Neuronal stem cell (in vitro differentiated cells): ENCODE results near the gene HDX. TPM values are rescaled to one million over a fixed set of nuclear protein-coding genes. Genes with fewer than 3 reads are reported as not detected.
"Not testable (repeated sequence)": the region's sequence is repeated elsewhere in the genome, so short reads cannot be mapped to it uniquely, and the experiment has no call there.

Experiments used
- DNase-seq: peaks from one replicate; pipeline ENCODE4 v3.0.0-alpha.2; 2013; ENCODE audit warnings: low spot score
- H2AFZ ChIP-seq: one replicate; pipeline ENCODE4 v1.6.1; 2013; ENCODE audit warnings: mild to moderate bottlenecking, low read length, inconsistent platforms
- H2AK5ac ChIP-seq: 2 replicates; pipeline ENCODE4 v1.6.1; 2013; ENCODE audit warnings: low read depth, mild to moderate bottlenecking, inconsistent platforms, low read length, moderate library complexity, mixed read lengths
- H2BK120ac ChIP-seq: 2 replicates; pipeline ENCODE4 v1.6.1; 2013; ENCODE audit warnings: low read depth, mild to moderate bottlenecking, inconsistent platforms, low read length, moderate library complexity, mixed read lengths
- H2BK12ac ChIP-seq: one replicate; pipeline ENCODE4 v1.6.1; 2013; ENCODE audit warnings: low read length, inconsistent platforms
- H2BK15ac ChIP-seq: 2 replicates; pipeline ENCODE4 v1.6.1; 2013; ENCODE audit warnings: mild to moderate bottlenecking, low read length, inconsistent platforms, mixed read lengths
- H2BK5ac ChIP-seq: one replicate; pipeline ENCODE4 v1.6.1; 2013; ENCODE audit warnings: inconsistent platforms, mild to moderate bottlenecking, low read length, moderate library complexity
- H3K14ac ChIP-seq: one replicate; pipeline ENCODE4 v1.6.1; 2013; ENCODE audit warnings: low read length, inconsistent platforms
- H3K18ac ChIP-seq: 2 replicates; pipeline ENCODE4 v1.6.1; 2013; ENCODE audit warnings: low read length, inconsistent platforms
- H3K23ac ChIP-seq: 2 replicates; pipeline ENCODE4 v1.6.1; 2013; ENCODE audit warnings: low read depth, mild to moderate bottlenecking, mixed read lengths, low read length, inconsistent platforms; ENCODE audit not compliant: poor library complexity
- H3K27ac ChIP-seq: replicated peaks from 3 replicates; pipeline ENCODE4 v1.5.1; 2013; ENCODE audit warnings: low read length, inconsistent platforms
- H3K27me3 ChIP-seq, 3 experiments: 2 replicates each; pipeline ENCODE4 v1.6.1; 2013; ENCODE audit warnings: low read length in 3 of 3, mild to moderate bottlenecking in 2 of 3, inconsistent platforms in 1 of 3, low read depth in 1 of 3, mixed read lengths in 1 of 3, moderate library complexity in 1 of 3; ENCODE audit not compliant: control insufficient read depth in 3 of 3, insufficient read depth in 3 of 3
- H3K36me3 ChIP-seq, 2 donors: replicated peaks in 1 of 2; 2 replicates each; pipeline ENCODE4 v1.6.1; 2013; ENCODE audit warnings: low read length in 2 of 2; ENCODE audit not compliant: control insufficient read depth in 2 of 2, insufficient read depth in 2 of 2
- H3K4ac ChIP-seq: 2 replicates; pipeline ENCODE4 v1.6.1; 2013; ENCODE audit warnings: inconsistent platforms, mild to moderate bottlenecking, low read length, moderate library complexity
- H3K4me1 ChIP-seq, 2 donors: 1 replicate in 1 of 2; 2 replicates in 1 of 2; pipeline ENCODE4 v1.6.1; 2013; ENCODE audit warnings: low read length in 2 of 2, low read depth in 1 of 2; ENCODE audit not compliant: control insufficient read depth in 2 of 2, insufficient read depth in 1 of 2
- H3K4me2 ChIP-seq: one replicate; pipeline ENCODE4 v1.6.1; 2013; ENCODE audit warnings: mild to moderate bottlenecking, low read length, inconsistent platforms; ENCODE audit not compliant: insufficient read depth, poor library complexity, severe bottlenecking
- H3K4me3 ChIP-seq, 2 donors: 2 replicates each; pipeline ENCODE4 v1.5.1; 2013; ENCODE audit warnings: low read length in 2 of 2, mild to moderate bottlenecking in 2 of 2, inconsistent platforms in 1 of 2, moderate library complexity in 1 of 2
- H3K79me1 ChIP-seq: one replicate; pipeline ENCODE4 v1.6.1; 2013; ENCODE audit warnings: low read depth, mild to moderate bottlenecking, inconsistent platforms, low read length, moderate library complexity
- H3K9ac ChIP-seq: one replicate; pipeline ENCODE4 v1.6.1; 2013; ENCODE audit warnings: mild to moderate bottlenecking, low read depth, low read length, inconsistent platforms; ENCODE audit not compliant: poor library complexity
- H3K9me3 ChIP-seq, 2 donors: replicated peaks in 1 of 2; 2 replicates each; pipeline versions ENCODE3 to v1.6.1; 2013; ENCODE audit warnings: low read length in 2 of 2, mild to moderate bottlenecking in 2 of 2, inconsistent platforms in 1 of 2, low read depth in 1 of 2, mixed read lengths in 1 of 2, moderate library complexity in 1 of 2; ENCODE audit not compliant: control insufficient read depth in 2 of 2, insufficient read depth in 1 of 2
- H4K8ac ChIP-seq: one replicate; pipeline ENCODE4 v1.6.1; 2013; ENCODE audit warnings: low read depth, mild to moderate bottlenecking, inconsistent platforms, low read length, moderate library complexity
- H4K91ac ChIP-seq: one replicate; pipeline ENCODE4 v1.6.1; 2013; ENCODE audit warnings: low read length, low read depth, mild to moderate bottlenecking, inconsistent platforms; ENCODE audit not compliant: poor library complexity
- WGBS, 2 donors: extraction: QIAGEN DNeasy Blood & Tissue Kit; methylation state at CpG; one replicate each; pipeline ENCODE4 v1.1.7; 2013; ENCODE audit warnings: missing lambda C conversion rate in 2 of 2, mixed read lengths in 1 of 2; ENCODE audit not compliant: insufficient read length in 2 of 2, insufficient replicate concordance in 1 of 2; ENCODE audit errors: extremely low coverage in 2 of 2; 5-methylcytosine and 5-hydroxymethylcytosine counted together
- polyA plus RNA-seq, 2 experiments: library from polyadenylated mRNA; stranded (reverse); fragments of 200-250 nt; gene quantifications; one replicate each; pipeline ENCODE4 v1.2.3, GENCODE V29; 2013

HDX gene
- polyA plus RNA-seq (2013, experiment 1 of 2), result 6.8 TPM
- 7.2 TPM for polyA plus RNA-seq (2013, experiment 2 of 2)

GRCh38 chrX:84501798-84502628 lies at the start of gene HDX:
TSS of gene HDX (minus strand) at chrX:84502453. CDS start at chrX:84475397, 27,056 bp downstream.
- DNase-seq, result peak; percentile 65
- H2BK12ac ChIP-seq, result no peak within 1 kb of the TSS
- peak within 1 kb of the TSS; percentile 69 to 93 for H3K4me3 ChIP-seq
- peak within 1 kb of the TSS; percentile 90 for H3K27ac ChIP-seq
- no peak within 1 kb of the TSS for H2BK15ac ChIP-seq
- H3K27me3 ChIP-seq, result no peaks in the 10 kb centered on the region
- H3K14ac ChIP-seq, result no peak within 1 kb of the TSS
- no peaks in the 10 kb centered on the region for H3K4me1 ChIP-seq
- H3K4ac ChIP-seq, result no peak within 1 kb of the TSS
- no peaks in the 10 kb centered on the region for H3K79me1 ChIP-seq
- peak within 1 kb of the TSS; percentile 48 for H3K4me2 ChIP-seq
- no peak within 1 kb of the TSS for H2BK120ac ChIP-seq
- H3K36me3 ChIP-seq, result no peaks in the 10 kb centered on the region
- H2BK5ac ChIP-seq, result no peak within 1 kb of the TSS
- H4K91ac ChIP-seq, result no peak within 1 kb of the TSS
- peak within 1 kb of the TSS; percentile 53 for H3K9ac ChIP-seq
- H4K8ac ChIP-seq, result no peak within 1 kb of the TSS
- peak within 1 kb of the TSS; percentile 58 for H3K18ac ChIP-seq
- H3K23ac ChIP-seq, result no peak within 1 kb of the TSS
- H3K9me3 ChIP-seq, result no peaks in the 10 kb centered on the region
- H2AK5ac ChIP-seq, result no peak within 1 kb of the TSS
- no CpG with 5 or more reads among the region's 38 CpGs for WGBS, 2 donors
- H2AFZ ChIP-seq, result peak within 1 kb of the TSS; percentile 89

GRCh38 chrX:84541315-84541714 lies 39.1 kb upstream of the HDX start:
- H3K9ac ChIP-seq, H3K9me3 ChIP-seq, H2BK12ac ChIP-seq, H2BK5ac ChIP-seq, H3K4me2 ChIP-seq, H2AFZ ChIP-seq, H3K18ac ChIP-seq, DNase-seq, H4K91ac ChIP-seq, H3K36me3 ChIP-seq, H2BK120ac ChIP-seq, H3K27me3 ChIP-seq, H2BK15ac ChIP-seq, H3K4me3 ChIP-seq, H3K23ac ChIP-seq, H3K27ac ChIP-seq, H4K8ac ChIP-seq, H3K4ac ChIP-seq, H3K79me1 ChIP-seq, H2AK5ac ChIP-seq, H3K4me1 ChIP-seq, H3K14ac ChIP-seq: not testable (repeated sequence)
- no CpG with 5 or more reads among the region's 2 CpGs for WGBS, 2 donors

GRCh38 chrX:84537627-84538026 lies 35.4 kb upstream of the HDX start:
- H3K9ac ChIP-seq, H3K4me2 ChIP-seq, H2BK12ac ChIP-seq, H3K18ac ChIP-seq, DNase-seq, H2BK15ac ChIP-seq, H3K14ac ChIP-seq, H3K9me3 ChIP-seq, H3K27ac ChIP-seq, H3K4me1 ChIP-seq, H2BK5ac ChIP-seq, H3K4me3 ChIP-seq, H3K27me3 ChIP-seq, H4K8ac ChIP-seq, H2AFZ ChIP-seq, H3K23ac ChIP-seq, H3K79me1 ChIP-seq, H4K91ac ChIP-seq, H2BK120ac ChIP-seq, H3K4ac ChIP-seq, H3K36me3 ChIP-seq, H2AK5ac ChIP-seq: not testable (repeated sequence)
- WGBS, 2 donors, result no CpG with 5 or more reads among the region's 7 CpGs

- Histone ChIP-seq H2BK15ac (no peak overlapping the region), H2AFZ (no peak overlapping the region), H2BK120ac (no peak overlapping the region), H3K4me3 (no peak overlapping the region), H3K4ac (no peak overlapping the region), H3K9me3 (peaks cover 0 to 5% of the 10 kb centered on the region in 2 donors), H4K8ac (no peak overlapping the region), H2AK5ac (no peak overlapping the region), H2BK5ac (no peak overlapping the region), H2BK12ac (no peak overlapping the region), H3K9ac (no peak overlapping the region), H3K4me1 (no peaks in the 10 kb centered on the region), H3K79me1 (no peaks in the 10 kb centered on the region), H3K27me3 (no peaks in the 10 kb centered on the region), H3K23ac (no peak overlapping the region), H3K18ac (no peak overlapping the region), H3K36me3 (peaks cover 0 to 4% of the 10 kb centered on the region in 2 donors), H3K27ac (no peak overlapping the region), H3K4me2 (no peak overlapping the region), H4K91ac (no peak overlapping the region), H3K14ac (no peak overlapping the region)
- DNase-seq, result no peak
These were observed 13.8 kb downstream of the HDX start for GRCh38 chrX:84488426-84488825.
